ENCODE measurements around the gene KCNT1. TPM values are rescaled to one million over a fixed set of nuclear protein-coding genes. Genes with fewer than 3 reads are reported as not detected.
A peak's percentile ranks its signal among the peaks of the same experiment; 100 is the strongest.

The KCNT1 gene
- total RNA-seq, 1 experiment from 2014 or later = not detected

- H3K9me3 ChIP-seq = no peaks in the 10 kb centered on the region
- DNase-seq = no peak
- no peaks in the 10 kb centered on the region for H3K36me3 ChIP-seq
- H3K4me3 ChIP-seq = no peak overlapping the region
- H3K27me3 ChIP-seq = no peaks in the 10 kb centered on the region
These were observed 43.2 kb downstream of the KCNT1 start for GRCh38 chr9:135745189-135745588.

- Histone ChIP-seq H3K36me3 (no peaks in the 10 kb centered on the region), H3K4me3 (no peak overlapping the region), H3K27me3 (no peaks in the 10 kb centered on the region), H3K9me3 (no peaks in the 10 kb centered on the region)
- no peak for DNase-seq
These were observed 43.8 kb downstream of the KCNT1 start for GRCh38 chr9:135745686-135746324.

- Histone ChIP-seq H3K9me3 (no peaks in the 10 kb centered on the region), H3K4me3 (no peak overlapping the region), H3K27me3 (no peaks in the 10 kb centered on the region), H3K36me3 (no peaks in the 10 kb centered on the region)
- DNase-seq = peak; percentile 31
These were observed 44.6 kb downstream of the KCNT1 start for GRCh38 chr9:135746565-135746964.

- Histone ChIP-seq H3K9me3 (no peaks in the 10 kb centered on the region), H3K36me3 (no peaks in the 10 kb centered on the region), H3K4me3 (no peak overlapping the region), H3K27me3 (no peaks in the 10 kb centered on the region)
- DNase-seq = no peak
These were observed 45.3 kb downstream of the KCNT1 start for GRCh38 chr9:135747311-135747710.

GRCh38 chr9:135748676-135749075 is 46.7 kb downstream of the KCNT1 start:
- no peaks in the 10 kb centered on the region for H3K9me3 ChIP-seq
- DNase-seq = no peak
- H3K36me3 ChIP-seq = no peaks in the 10 kb centered on the region
- H3K27me3 ChIP-seq = no peaks in the 10 kb centered on the region
- no peak overlapping the region for H3K4me3 ChIP-seq

GRCh38 chr9:135749171-135750045 is 47.4 kb downstream of the KCNT1 start:
- DNase-seq = no peak
- Histone ChIP-seq H3K36me3 (no peaks in the 10 kb centered on the region), H3K27me3 (no peaks in the 10 kb centered on the region), H3K9me3 (no peaks in the 10 kb centered on the region), H3K4me3 (no peak overlapping the region)

- H3K9me3 ChIP-seq = no peaks in the 10 kb centered on the region
- DNase-seq = no peak
- no peaks in the 10 kb centered on the region for H3K36me3 ChIP-seq
- H3K4me3 ChIP-seq = no peak overlapping the region
- no peaks in the 10 kb centered on the region for H3K27me3 ChIP-seq
These were observed 48.8 kb downstream of the KCNT1 start for GRCh38 chr9:135750786-135751185.

GRCh38 chr9:135751501-135751900 is 49.5 kb downstream of the KCNT1 start:
- no peaks in the 10 kb centered on the region for H3K9me3 ChIP-seq
- no peak overlapping the region for H3K4me3 ChIP-seq
- H3K27me3 ChIP-seq = no peaks in the 10 kb centered on the region
- H3K36me3 ChIP-seq = no peaks in the 10 kb centered on the region
- no peak for DNase-seq

- no peaks in the 10 kb centered on the region for H3K9me3 ChIP-seq
- H3K36me3 ChIP-seq = no peaks in the 10 kb centered on the region
- DNase-seq = no peak
- H3K27me3 ChIP-seq = no peaks in the 10 kb centered on the region
- no peak overlapping the region for H3K4me3 ChIP-seq
These were observed 50.6 kb downstream of the KCNT1 start for GRCh38 chr9:135752281-135753204.

- DNase-seq = no peak
- H3K9me3 ChIP-seq = no peaks in the 10 kb centered on the region
- no peaks in the 10 kb centered on the region for H3K36me3 ChIP-seq
These were observed 51.6 kb downstream of the KCNT1 start for GRCh38 chr9:135753391-135754105.

GRCh38 chr9:135756576-135756975 is 54.6 kb downstream of the KCNT1 start:
- H3K9me3 ChIP-seq = no peaks in the 10 kb centered on the region
- no peak for DNase-seq
- H3K36me3 ChIP-seq = no peaks in the 10 kb centered on the region
- no peaks in the 10 kb centered on the region for H3K27me3 ChIP-seq
- no peak overlapping the region for H3K4me3 ChIP-seq

More at GRCh38 chr9:135753391-135754105, 51.6 kb downstream of the KCNT1 start:
- no peaks in the 10 kb centered on the region for H3K27me3 ChIP-seq
- no peak overlapping the region for H3K4me3 ChIP-seq

GRCh38 chr9:135757356-135757755 is 55.4 kb downstream of the KCNT1 start:
- Histone ChIP-seq H3K4me3 (no peak overlapping the region), H3K9me3 (no peaks in the 10 kb centered on the region), H3K36me3 (no peaks in the 10 kb centered on the region), H3K27me3 (no peaks in the 10 kb centered on the region)
- no peak for DNase-seq

GRCh38 chr9:135758056-135758455 is 56.1 kb downstream of the KCNT1 start:
- no peaks in the 10 kb centered on the region for H3K9me3 ChIP-seq
- DNase-seq = no peak
- H3K27me3 ChIP-seq = no peaks in the 10 kb centered on the region
- no peak overlapping the region for H3K4me3 ChIP-seq
- no peaks in the 10 kb centered on the region for H3K36me3 ChIP-seq

GRCh38 chr9:135758870-135759269 is 56.9 kb downstream of the KCNT1 start:
- no peak overlapping the region for H3K4me3 ChIP-seq
- DNase-seq = no peak
- no peaks in the 10 kb centered on the region for H3K36me3 ChIP-seq
- H3K27me3 ChIP-seq = no peaks in the 10 kb centered on the region
- no peaks in the 10 kb centered on the region for H3K9me3 ChIP-seq

GRCh38 chr9:135759676-135760300 is 57.8 kb downstream of the KCNT1 start:
- H3K4me3 ChIP-seq = no peak overlapping the region
- DNase-seq = no peak
- no peaks in the 10 kb centered on the region for H3K9me3 ChIP-seq

GRCh38 chr9:135760465-135760864 is 58.5 kb downstream of the KCNT1 start:
- Histone ChIP-seq H3K9me3 (no peaks in the 10 kb centered on the region), H3K36me3 (no peaks in the 10 kb centered on the region), H3K4me3 (no peak overlapping the region), H3K27me3 (no peaks in the 10 kb centered on the region)
- no peak for DNase-seq

More at GRCh38 chr9:135759676-135760300, 57.8 kb downstream of the KCNT1 start:
- Histone ChIP-seq H3K27me3 (no peaks in the 10 kb centered on the region), H3K36me3 (no peaks in the 10 kb centered on the region)

All from MG63 (cell line).